ENCODE results near the gene TMEM18. TPM values are rescaled to one million over a fixed set of nuclear protein-coding genes. Genes with fewer than 3 reads are reported as not detected.

Gene TMEM18
- total and polyA plus RNA-seq, 2 of the 13 experiments (the other 11 are each of a cell fraction or from before 2014, with no cell fraction given) = 45.9 to 49.4 TPM

- TF ChIP-seq, protein P1, sequence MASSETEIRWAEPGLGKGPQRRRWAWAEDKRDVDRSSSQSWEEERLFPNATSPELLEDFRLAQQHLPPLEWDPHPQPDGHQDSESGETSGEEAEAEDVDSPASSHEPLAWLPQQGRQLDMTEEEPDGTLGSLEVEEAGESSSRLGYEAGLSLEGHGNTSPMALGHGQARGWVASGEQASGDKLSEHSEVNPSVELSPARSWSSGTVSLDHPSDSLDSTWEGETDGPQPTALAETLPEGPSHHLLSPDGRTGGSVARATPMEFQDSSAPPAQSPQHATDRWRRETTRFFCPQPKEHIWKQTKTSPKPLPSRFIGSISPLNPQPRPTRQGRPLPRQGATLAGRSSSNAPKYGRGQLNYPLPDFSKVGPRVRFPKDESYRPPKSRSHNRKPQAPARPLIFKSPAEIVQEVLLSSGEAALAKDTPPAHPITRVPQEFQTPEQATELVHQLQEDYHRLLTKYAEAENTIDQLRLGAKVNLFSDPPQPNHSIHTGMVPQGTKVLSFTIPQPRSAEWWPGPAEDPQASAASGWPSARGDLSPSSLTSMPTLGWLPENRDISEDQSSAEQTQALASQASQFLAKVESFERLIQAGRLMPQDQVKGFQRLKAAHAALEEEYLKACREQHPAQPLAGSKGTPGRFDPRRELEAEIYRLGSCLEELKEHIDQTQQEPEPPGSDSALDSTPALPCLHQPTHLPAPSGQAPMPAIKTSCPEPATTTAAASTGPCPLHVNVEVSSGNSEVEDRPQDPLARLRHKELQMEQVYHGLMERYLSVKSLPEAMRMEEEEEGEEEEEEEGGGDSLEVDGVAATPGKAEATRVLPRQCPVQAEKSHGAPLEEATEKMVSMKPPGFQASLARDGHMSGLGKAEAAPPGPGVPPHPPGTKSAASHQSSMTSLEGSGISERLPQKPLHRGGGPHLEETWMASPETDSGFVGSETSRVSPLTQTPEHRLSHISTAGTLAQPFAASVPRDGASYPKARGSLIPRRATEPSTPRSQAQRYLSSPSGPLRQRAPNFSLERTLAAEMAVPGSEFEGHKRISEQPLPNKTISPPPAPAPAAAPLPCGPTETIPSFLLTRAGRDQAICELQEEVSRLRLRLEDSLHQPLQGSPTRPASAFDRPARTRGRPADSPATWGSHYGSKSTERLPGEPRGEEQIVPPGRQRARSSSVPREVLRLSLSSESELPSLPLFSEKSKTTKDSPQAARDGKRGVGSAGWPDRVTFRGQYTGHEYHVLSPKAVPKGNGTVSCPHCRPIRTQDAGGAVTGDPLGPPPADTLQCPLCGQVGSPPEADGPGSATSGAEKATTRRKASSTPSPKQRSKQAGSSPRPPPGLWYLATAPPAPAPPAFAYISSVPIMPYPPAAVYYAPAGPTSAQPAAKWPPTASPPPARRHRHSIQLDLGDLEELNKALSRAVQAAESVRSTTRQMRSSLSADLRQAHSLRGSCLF (CRISPR knock-in tag; IDR thresholded peaks at IDR 0.05; ENCODE audit: borderline replicate concordance) = no peak
Observed at GRCh38 chr2:632471-632870, 44.7 kb downstream of the TMEM18 start (continued).

- intact Hi-C loops (cut with micrococcal nuclease; ENCODE audit: unreplicated experiment) (no loop called here), in situ Hi-C loops (cut with HindIII; ENCODE audit: extremely low pct_ligation_motif_present, low pct_unique_long_range_greater_than_20kb) (no loop called here)
- WGBS (ENCODE audit: low lambda C conversion rate) = 1% methylated on average over 1 of the region's 1 CpG
- Histone ChIP-seq H3K4me2 (ENCODE audit: low read depth, low read length) (no peak overlapping the region), H2AFZ (ENCODE audit: low read length) (no peak overlapping the region), H3K27me3 (ENCODE audit: control insufficient read depth in 1 of 2, insufficient read depth in 2 of 2, low read length in 2 of 2) (peaks cover 6 to 29% of the 10 kb centered on the region in 2 experiments; a peak in 4 of 5 replicates), H4K20me1 (ENCODE audit: insufficient read depth, low read length) (no peaks in the 10 kb centered on the region), H3K4me1 (ENCODE audit: insufficient read depth, low read length) (no peaks in the 10 kb centered on the region), H3K9ac (ENCODE audit: insufficient read depth, low read depth, low read length) (no peak overlapping the region), H3K79me2 (ENCODE audit: insufficient read depth, low read length) (no peaks in the 10 kb centered on the region), H3K9me3 (ENCODE audit: low read length) (no peaks in the 10 kb centered on the region), H3K4me3 (replicated peaks in 1 of 3; ENCODE audit: insufficient read depth in 1 of 3, low read depth in 2 of 3, low read length in 3 of 3) (no peak overlapping the region), H3K27ac (ENCODE audit: extremely low read length, insufficient read depth, low read length) (no peak overlapping the region), H3K36me3 (replicated peaks in 1 of 2; ENCODE audit: control insufficient read depth in 1 of 2, insufficient read depth in 2 of 2, low read length in 2 of 2) (no peaks in the 10 kb centered on the region)
- no peak for ATAC-seq
- no peak for DNase-seq (ENCODE audit: low spot score)
- ChIA-PET POLR2A (no interaction called here), CTCF (ENCODE audit: low intra/inter-chr PET ratio, low total read pairs) (no interaction called here)
- BruUV-seq (replicated peaks) = no TSS peak
- TF ChIP-seq GMEB2 (CRISPR knock-in tag; IDR thresholded peaks at IDR 0.05; ENCODE audit: low read depth) = no peak
- FAIRE-seq = no peak
Observed at GRCh38 chr2:631741-632140, 45.5 kb downstream of the TMEM18 start.

Measured in HepG2 (cell line).